Sigmoid colon (tissue), 7 donors: ENCODE results near the gene FRAS1. TPM values are rescaled to one million over a fixed set of nuclear protein-coding genes. Genes with fewer than 3 reads are reported as not detected.

ENCODE experiments used
- DNase-seq: peaks from one replicate; pipeline ENCODE4 v3.0.0-alpha.2; 2019
- H3K27ac ChIP-seq, 4 donors: fragments of 200-600 bp; sonication (generic); one replicate each; pipeline ENCODE4 v1.5.1; 2016 to 2019; ENCODE audit warnings: mild to moderate bottlenecking in 1 of 4
- H3K27me3 ChIP-seq, 3 donors: fragments of 200-600 bp; sonication (generic); one replicate each; pipeline ENCODE4 v1.5.1; 2019; ENCODE audit warnings: mild to moderate bottlenecking in 1 of 3
- H3K36me3 ChIP-seq, 4 donors: fragments of 200-600 bp; sonication (generic); one replicate each; pipeline ENCODE4 v1.5.1; 2016 to 2019
- H3K4me1 ChIP-seq, 4 donors: fragments of 200-600 bp; sonication (generic); one replicate each; pipeline ENCODE4 v1.5.1; 2017 to 2019
- H3K4me3 ChIP-seq, 4 donors: fragments of 200-600 bp; sonication (generic); one replicate each; pipeline ENCODE4 v1.5.1; 2017 to 2019; ENCODE audit warnings: mild to moderate bottlenecking in 2 of 4, moderate library complexity in 1 of 4
- H3K9me3 ChIP-seq, 4 donors: fragments of 200-600 bp in 3 of 4; sonication (generic) in 3 of 4; one replicate each; pipeline versions ENCODE4 v1.5.1 to v1.6.1; 2013 to 2019
- CTCF ChIP-seq, 4 experiments: fragments of 450-650 bp in 3 of 4; fragments of 200-600 bp in 1 of 4; IDR thresholded peaks; one replicate each; pipeline ENCODE4 v1.5.1; 2016 to 2019; ENCODE audit warnings: antibody characterized with exemption in 4 of 4, mild to moderate bottlenecking in 3 of 4, moderate library complexity in 2 of 4
- EP300 ChIP-seq, 4 donors: sonication (generic); formaldehyde crosslinking; IDR thresholded peaks; one replicate each; pipeline ENCODE4 v1.6.1; 2017; ENCODE audit warnings: antibody characterized with exemption in 4 of 4
- POLR2A ChIP-seq, 2 donors: fragments of 450-650 bp; IDR thresholded peaks; one replicate each; pipeline ENCODE4 v1.6.1; 2016; ENCODE audit warnings: antibody characterized with exemption in 2 of 2, mild to moderate bottlenecking in 2 of 2, moderate library complexity in 2 of 2
- POLR2AphosphoS5 ChIP-seq, 4 donors: sonication (generic); formaldehyde crosslinking; IDR thresholded peaks; one replicate each; pipeline ENCODE4 v1.6.1; 2017; ENCODE audit warnings: antibody characterized with exemption in 4 of 4
- WGBS, 2 donors: extraction: QIAGEN DNeasy Blood & Tissue Kit; methylation state at CpG; one replicate each; pipeline ENCODE4 v1.1.7; 2013; 5-methylcytosine and 5-hydroxymethylcytosine counted together
- intact Hi-C: fragments of 100-400 bp; cut with DNase I; formaldehyde crosslinking; loops from one replicate; pipeline ENCODE4 v1.15.1; 2023
- polyA plus RNA-seq, 3 donors: library from polyadenylated mRNA; stranded (reverse); fragments of 200-250 nt; gene quantifications; one replicate each; pipeline ENCODE4 v1.2.3, GENCODE V29; 2013
- total RNA-seq, 4 donors: library from RNA; depleted of rRNA; stranded (reverse); fragments of >200 nt; gene quantifications; one replicate each; pipeline ENCODE4 v1.1.0, GENCODE V29; 2016
- donor health status: healthy with polysubstance abuse.
- donor health status: Bipolar disorder and iron deficiency.
- donor health status: healthy.

The FRAS1 gene
- total and polyA plus RNA-seq, 7 donors: under 0.01 to 22.4 (median 7.4) TPM; not detected in 1

DNA sequence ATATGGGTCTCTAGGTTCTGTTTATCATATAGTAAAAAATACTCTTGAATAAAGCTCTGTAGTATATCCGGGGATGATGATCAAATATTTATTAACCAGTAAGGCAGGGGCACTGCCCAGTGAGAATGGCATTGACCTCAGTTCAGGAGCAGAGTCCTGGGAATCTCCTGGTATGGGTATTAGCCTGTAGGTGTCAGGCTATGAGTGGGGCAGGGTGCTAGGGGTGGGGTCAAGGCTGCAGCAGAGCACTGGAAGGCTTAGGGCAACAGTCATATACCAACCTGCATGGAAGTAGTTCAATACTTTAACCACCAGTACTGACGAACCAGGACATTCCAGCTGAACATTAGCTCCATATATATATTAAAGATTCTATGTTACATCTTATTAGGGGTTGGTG, 274.1 kb downstream of the FRAS1 start:
- Histone ChIP-seq H3K9me3 (no peaks in the 10 kb centered on the region), H3K4me1 (no peaks in the 10 kb centered on the region), H3K4me3 (no peak overlapping the region), H3K27ac (no peak overlapping the region), H3K36me3 (no peaks in the 10 kb centered on the region), H3K27me3 (no peaks in the 10 kb centered on the region)
- intact Hi-C loops: no loop called here
- DNase-seq: no peak
- 92% methylated on average over 2 of the region's 2 CpGs for WGBS, 2 donors
- no peak for TF ChIP-seq POLR2A (IDR thresholded peaks at IDR 0.05)
- TF ChIP-seq POLR2AphosphoS5 (IDR thresholded peaks at IDR 0.05): no peak
- TF ChIP-seq EP300 (IDR thresholded peaks at IDR 0.05): no peak
- TF ChIP-seq CTCF (IDR thresholded peaks at IDR 0.05): no peak

DNA sequence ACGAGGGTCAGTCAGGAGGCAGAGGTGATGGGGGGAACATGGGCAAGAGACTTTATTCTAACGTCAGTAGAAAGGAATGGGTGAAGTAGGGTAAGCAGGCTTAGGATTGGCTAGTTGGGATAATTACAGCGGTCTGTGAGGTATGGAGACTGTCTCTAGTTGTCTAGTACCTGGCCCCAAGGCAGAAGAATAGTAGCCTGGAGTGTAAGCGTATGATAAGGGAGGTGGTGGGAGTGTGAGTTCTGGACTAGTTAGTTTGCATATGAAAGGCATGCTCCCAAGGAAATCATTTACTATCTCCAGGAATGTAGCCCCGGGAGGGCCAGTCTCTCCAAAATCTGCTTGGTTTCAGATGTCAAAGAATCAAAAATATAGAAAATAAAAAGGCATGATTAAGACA, 274.8 kb downstream of the FRAS1 start:
- Histone ChIP-seq H3K4me1 (peaks cover 0 to 8% (median 0%) of the 10 kb centered on the region in 4 donors), H3K36me3 (no peaks in the 10 kb centered on the region), H3K4me3 (no peak overlapping the region), H3K9me3 (no peaks in the 10 kb centered on the region), H3K27ac (no peak overlapping the region), H3K27me3 (no peaks in the 10 kb centered on the region)
- DNase-seq: no peak
- no peak for TF ChIP-seq CTCF (IDR thresholded peaks at IDR 0.05)
- TF ChIP-seq POLR2A (IDR thresholded peaks at IDR 0.05): no peak
- TF ChIP-seq POLR2AphosphoS5 (IDR thresholded peaks at IDR 0.05): no peak
- TF ChIP-seq EP300 (IDR thresholded peaks at IDR 0.05): no peak
- 90 to 91% methylated on average over 5 of the region's 5 CpGs for WGBS, 2 donors
- intact Hi-C loops: no loop called here

DNA sequence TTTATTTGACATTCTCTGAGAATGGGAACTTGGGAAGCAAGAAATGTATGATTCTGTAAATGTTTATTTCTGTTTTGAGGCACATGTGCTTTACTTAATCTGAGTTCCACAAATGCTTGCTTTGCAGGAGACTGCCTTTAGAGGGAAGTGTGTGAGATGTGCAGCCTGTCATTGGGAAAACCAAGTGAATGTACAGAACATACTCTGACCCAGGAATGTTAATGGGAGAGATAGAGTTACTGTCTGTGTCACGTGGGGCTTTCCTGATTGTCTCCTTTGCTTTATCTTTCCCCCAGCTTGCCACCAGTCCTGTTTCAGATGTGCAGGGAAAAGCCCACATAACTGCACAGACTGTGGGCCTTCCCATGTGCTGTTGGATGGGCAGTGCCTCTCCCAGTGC, 275.9 kb downstream of the FRAS1 start:
- DNase-seq: no peak
- no peaks in the 10 kb centered on the region for H3K27me3 ChIP-seq
- TF ChIP-seq EP300 (IDR thresholded peaks at IDR 0.05) (no peak), POLR2A (IDR thresholded peaks at IDR 0.05) (no peak), CTCF (IDR thresholded peaks at IDR 0.05) (no peak), POLR2AphosphoS5 (IDR thresholded peaks at IDR 0.05) (no peak)
- 54 to 79% methylated on average over 1 of the region's 1 CpG for WGBS, 2 donors
- no peaks in the 10 kb centered on the region for H3K9me3 ChIP-seq
- no peak overlapping the region for H3K4me3 ChIP-seq
- no peak overlapping the region for H3K27ac ChIP-seq
- intact Hi-C loops: no loop called here
- H3K4me1 ChIP-seq: peaks cover 0 to 9% (median 0%) of the 10 kb centered on the region in 4 donors
- no peaks in the 10 kb centered on the region for H3K36me3 ChIP-seq

GRCh38 chr4:78336093-78336943, 279.2 kb downstream of the FRAS1 start:
- intact Hi-C loops: no loop called here
- no peak for DNase-seq
- no peak overlapping the region for H3K4me3 ChIP-seq
- H3K27me3 ChIP-seq: no peaks in the 10 kb centered on the region
- peaks cover 0 to 9% (median 0%) of the 10 kb centered on the region in 4 donors for H3K4me1 ChIP-seq
- TF ChIP-seq EP300 (IDR thresholded peaks at IDR 0.05) (no peak), CTCF (IDR thresholded peaks at IDR 0.05) (no peak), POLR2AphosphoS5 (IDR thresholded peaks at IDR 0.05) (no peak), POLR2A (IDR thresholded peaks at IDR 0.05) (no peak)
- H3K27ac ChIP-seq: no peak overlapping the region
- WGBS, 2 donors: 31 to 61% methylated on average over 4 of the region's 4 CpGs
- no peaks in the 10 kb centered on the region for H3K9me3 ChIP-seq
- H3K36me3 ChIP-seq: no peaks in the 10 kb centered on the region
